ENCODE data around the gene TNC. TPM values are rescaled to one million over a fixed set of nuclear protein-coding genes. Genes with fewer than 3 reads are reported as not detected.

TNC gene
- total and polyA plus RNA-seq, 2 donors (not counting 3 experiments of a cell fraction or from before 2014, with no cell fraction given), result 0.29 TPM; not detected in 1

DNA sequence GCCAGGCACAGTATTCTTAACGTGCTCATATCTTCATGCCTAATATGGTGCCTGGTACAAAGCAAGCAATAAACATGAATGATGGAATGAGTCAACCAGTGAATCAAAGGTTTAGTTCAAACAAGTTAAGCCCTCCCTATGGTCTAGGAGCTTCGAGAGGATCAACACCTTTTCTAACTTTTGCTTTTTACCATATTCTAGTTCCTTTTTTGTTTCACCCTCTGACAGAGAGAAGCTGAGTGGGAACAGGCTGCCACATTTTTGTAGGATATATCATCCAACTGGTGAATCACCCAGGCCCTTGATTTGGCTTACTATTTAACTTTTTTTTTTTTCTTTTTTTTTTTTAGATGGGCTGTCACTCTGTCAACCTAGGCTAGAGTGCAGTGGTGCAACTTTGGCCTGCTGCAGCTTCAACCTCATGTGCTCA, 39.3 kb upstream of the TNC start:
- H3K27ac ChIP-seq (ENCODE audit: insufficient read depth, low read depth, low read length), result no peak overlapping the region
- H3K36me3 ChIP-seq (ENCODE audit: control insufficient read depth in 2 of 2, extremely low read depth in 1 of 2, insufficient read depth in 2 of 2, low read length in 2 of 2), result no peaks in the 10 kb centered on the region
- FAIRE-seq, result no peak
- intact Hi-C loops (cut with micrococcal nuclease), result no loop called here
- TF ChIP-seq POLR2AphosphoS5 (IDR thresholded peaks at IDR 0.05; ENCODE audit: insufficient read depth, low read depth, low read length) (no peak), GATA2 (IDR thresholded peaks at IDR 0.05; ENCODE audit: insufficient read depth, insufficient read length, low read depth, low read length) (no peak), EZH2 (IDR thresholded peaks at IDR 0.05; ENCODE audit: borderline replicate concordance, low read depth, low read length, severe bottlenecking) (no peak), MAX (IDR thresholded peaks at IDR 0.05; ENCODE audit: insufficient read depth, insufficient read length) (no peak), FOS (IDR thresholded peaks at IDR 0.05; ENCODE audit: borderline replicate concordance, insufficient read depth, low read length) (no peak), JUN (IDR thresholded peaks at IDR 0.05; ENCODE audit: borderline replicate concordance, insufficient read depth, insufficient read length, low read depth) (no peak), POLR2A (IDR thresholded peaks at IDR 0.05; ENCODE audit: low read depth, low read length) (no peak), MYC (IDR thresholded peaks at IDR 0.05; ENCODE audit: low read depth, low read length) (no peak)
- TF ChIP-seq, protein P1, sequence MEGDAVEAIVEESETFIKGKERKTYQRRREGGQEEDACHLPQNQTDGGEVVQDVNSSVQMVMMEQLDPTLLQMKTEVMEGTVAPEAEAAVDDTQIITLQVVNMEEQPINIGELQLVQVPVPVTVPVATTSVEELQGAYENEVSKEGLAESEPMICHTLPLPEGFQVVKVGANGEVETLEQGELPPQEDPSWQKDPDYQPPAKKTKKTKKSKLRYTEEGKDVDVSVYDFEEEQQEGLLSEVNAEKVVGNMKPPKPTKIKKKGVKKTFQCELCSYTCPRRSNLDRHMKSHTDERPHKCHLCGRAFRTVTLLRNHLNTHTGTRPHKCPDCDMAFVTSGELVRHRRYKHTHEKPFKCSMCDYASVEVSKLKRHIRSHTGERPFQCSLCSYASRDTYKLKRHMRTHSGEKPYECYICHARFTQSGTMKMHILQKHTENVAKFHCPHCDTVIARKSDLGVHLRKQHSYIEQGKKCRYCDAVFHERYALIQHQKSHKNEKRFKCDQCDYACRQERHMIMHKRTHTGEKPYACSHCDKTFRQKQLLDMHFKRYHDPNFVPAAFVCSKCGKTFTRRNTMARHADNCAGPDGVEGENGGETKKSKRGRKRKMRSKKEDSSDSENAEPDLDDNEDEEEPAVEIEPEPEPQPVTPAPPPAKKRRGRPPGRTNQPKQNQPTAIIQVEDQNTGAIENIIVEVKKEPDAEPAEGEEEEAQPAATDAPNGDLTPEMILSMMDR (IDR thresholded peaks at IDR 0.05; ENCODE audit: extremely low read depth in 1 of 2, insufficient read depth in 1 of 2, low read depth in 1 of 2, low read length in 2 of 2), result no peak
- no peaks in the 10 kb centered on the region for H3K79me2 ChIP-seq (ENCODE audit: control insufficient read depth, insufficient read depth, low read length)
- no peak for DNase-seq (ENCODE audit: low read depth, low spot score)
- H3K4me3 ChIP-seq (replicated peaks in 1 of 3; ENCODE audit: insufficient read depth in 1 of 3, low read depth in 1 of 3, low read length in 3 of 3), result no peak overlapping the region
- dilution Hi-C loops (cut with MboI; ENCODE audit: extremely low pct_ligation_motif_present, low sequenced_read_pairs), result no loop called here
- H3K9me1 ChIP-seq (replicated peaks; ENCODE audit: control insufficient read depth, extremely low read depth, insufficient read depth, low read length), result no peaks in the 10 kb centered on the region
- H2AFZ ChIP-seq (ENCODE audit: low read depth, low read length), result no peak overlapping the region
- no TSS peak for BruUV-seq (replicated peaks)
- no peak overlapping the region for H3K9ac ChIP-seq (replicated peaks; ENCODE audit: extremely low read depth, insufficient read depth, low read length)
- peaks cover 2% of the 10 kb centered on the region for H3K9me3 ChIP-seq (replicated peaks; ENCODE audit: control insufficient read depth, insufficient read depth, low read length)
- no peaks in the 10 kb centered on the region for H3K27me3 ChIP-seq (ENCODE audit: control insufficient read depth in 2 of 2, insufficient read depth in 2 of 2, low read length in 2 of 2)
- no peaks in the 10 kb centered on the region for H3K4me1 ChIP-seq (ENCODE audit: control insufficient read depth, extremely low read depth, insufficient read depth, low read length)
- H3K4me2 ChIP-seq (ENCODE audit: insufficient read depth, low read length), result no peak overlapping the region
- ChIA-PET CTCF (no interaction called here), POLR2A (no interaction called here)
- H4K20me1 ChIP-seq (replicated peaks; ENCODE audit: control insufficient read depth, extremely low read depth, insufficient read depth, low read length), result no peaks in the 10 kb centered on the region

All from endothelial cell of umbilical vein (primary cell).